Brain microvascular endothelial cell (primary cell): ENCODE results near the gene PRMT7.

Experiments used
- DNase-seq: peaks from one replicate; pipeline ENCODE4 v3.0.0-alpha.2; 2020
- H3K27ac ChIP-seq: fragments of 250-450 bp; sonication (Bioruptor Pico); 2 replicates; pipeline ENCODE4 v1.5.1; 2020; ENCODE audit warnings: mild to moderate bottlenecking, moderate library complexity
- H3K27me3 ChIP-seq: fragments of 250-450 bp; sonication (Bioruptor Pico); replicated peaks from 2 replicates; pipeline ENCODE4 v1.5.1; 2020; ENCODE audit warnings: mild to moderate bottlenecking
- H3K36me3 ChIP-seq: fragments of 250-450 bp; sonication (Bioruptor Pico); replicated peaks from 2 replicates; pipeline ENCODE4 v1.5.1; 2020; ENCODE audit warnings: mild to moderate bottlenecking
- H3K4me3 ChIP-seq: 2 replicates; pipeline ENCODE4 v1.5.1; 2011; ENCODE audit warnings: low read depth, mild to moderate bottlenecking, control low read depth, low read length, moderate library complexity
- CTCF ChIP-seq: IDR thresholded peaks from 2 replicates; pipeline ENCODE4 v1.5.1; 2011; ENCODE audit warnings: low read depth, mild to moderate bottlenecking, moderate library complexity, low read length, control low read depth, inconsistent platforms; ENCODE audit errors: missing control alignments
- in situ Hi-C: cut with HindIII; loops from 2 replicates; pipeline ENCODE4 v1.10.0; 2017; ENCODE audit warnings: low sequenced_read_pairs, low pct_ligation_motif_present

Gene PRMT7

GRCh38 chr16:68273896-68274295, 36.9 kb upstream of the PRMT7 start:
- no peak for DNase-seq
- TF ChIP-seq CTCF: no peak
- in situ Hi-C loops: no loop called here
- Histone ChIP-seq H3K36me3 (peaks cover 18% of the 10 kb centered on the region), H3K27me3 (no peaks in the 10 kb centered on the region), H3K27ac (no peak overlapping the region), H3K4me3 (no peak overlapping the region)

GRCh38 chr16:68274441-68274840, 36.4 kb upstream of the PRMT7 start:
- DNase-seq: no peak
- no peak overlapping the region for H3K27ac ChIP-seq
- H3K27me3 ChIP-seq: no peaks in the 10 kb centered on the region
- in situ Hi-C loops: no loop called here
- TF ChIP-seq CTCF: no peak
- no peak overlapping the region for H3K4me3 ChIP-seq
- H3K36me3 ChIP-seq: peaks cover 20% of the 10 kb centered on the region

GRCh38 chr16:68275611-68276191, 35.1 kb upstream of the PRMT7 start:
- Histone ChIP-seq H3K27ac (no peak overlapping the region), H3K36me3 (peaks cover 25% of the 10 kb centered on the region), H3K4me3 (no peak overlapping the region), H3K27me3 (no peaks in the 10 kb centered on the region)
- DNase-seq: no peak
- no peak for TF ChIP-seq CTCF
- in situ Hi-C loops: no loop called here

GRCh38 chr16:68276223-68276622, 34.6 kb upstream of the PRMT7 start:
- H3K4me3 ChIP-seq: no peak overlapping the region
- H3K27ac ChIP-seq: no peak overlapping the region
- TF ChIP-seq CTCF: no peak
- DNase-seq: no peak
- in situ Hi-C loops: no loop called here
- no peaks in the 10 kb centered on the region for H3K27me3 ChIP-seq
- H3K36me3 ChIP-seq: peaks cover 27% of the 10 kb centered on the region

GRCh38 chr16:68279726-68280558, 30.9 kb upstream of the PRMT7 start:
- H3K27me3 ChIP-seq: no peaks in the 10 kb centered on the region
- in situ Hi-C loops: no loop called here
- no peak overlapping the region for H3K27ac ChIP-seq
- no peak overlapping the region for H3K4me3 ChIP-seq
- DNase-seq: no peak
- no peak for TF ChIP-seq CTCF
- H3K36me3 ChIP-seq: peaks cover 30% of the 10 kb centered on the region
